ENCODE measurements around the gene PCYT1A.

The PCYT1A gene

DNA sequence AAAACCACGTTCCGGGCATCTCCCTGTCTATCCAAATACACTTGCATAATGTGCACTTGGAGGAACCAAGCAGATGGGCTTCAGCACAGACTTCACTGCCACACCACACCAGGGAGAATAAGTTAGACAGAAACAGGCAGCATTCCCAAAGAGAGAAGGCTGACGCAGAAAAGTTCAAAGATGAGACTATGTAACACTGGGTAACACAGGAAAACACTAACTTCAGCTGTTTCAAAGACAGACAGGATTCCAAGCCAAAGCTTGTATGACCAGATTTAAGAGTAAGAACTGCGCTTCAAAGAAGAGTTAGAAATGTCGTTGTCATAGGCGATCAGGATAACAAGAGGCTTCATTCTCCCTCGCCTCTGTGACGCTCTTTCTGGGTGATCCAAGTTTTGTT, 51.3 kb downstream of the PCYT1A start:
- DNase-seq (ENCODE audit: low read depth): no peak

DNA sequence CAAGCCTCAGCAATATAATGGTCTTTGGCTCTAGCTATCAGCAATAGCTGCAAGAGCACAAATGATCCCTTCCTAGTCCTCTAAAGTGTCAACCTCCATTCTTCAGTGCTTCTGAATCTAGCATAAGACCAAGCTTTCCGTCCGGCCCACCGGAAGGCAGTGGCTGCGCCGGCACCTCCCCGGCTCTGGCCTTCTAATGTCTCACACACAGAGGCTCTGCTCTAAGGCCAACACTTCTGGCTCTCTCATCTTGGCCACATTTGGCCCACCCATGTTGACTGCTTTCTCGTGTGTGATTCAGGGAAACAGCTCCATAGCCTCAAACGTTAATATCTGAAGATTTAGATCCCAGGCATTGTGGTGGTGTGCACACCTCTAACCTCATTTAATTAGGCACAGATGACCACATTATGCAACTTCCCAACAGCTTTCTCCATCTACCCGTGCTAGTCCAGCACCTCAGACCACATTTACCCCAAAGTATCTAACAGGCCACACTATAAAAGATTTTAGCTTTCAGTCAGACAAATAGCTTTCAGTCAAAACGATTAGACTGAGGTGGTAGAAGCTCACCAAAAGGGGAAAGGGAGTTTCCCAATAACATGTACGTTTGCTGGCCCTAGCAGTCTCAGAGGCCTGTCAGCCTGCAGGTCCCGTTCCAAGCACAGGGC, 51.9 kb downstream of the PCYT1A start:
- no peak for DNase-seq (ENCODE audit: low read depth)

GRCh38 chr3:196232882-196233251, 54.7 kb downstream of the PCYT1A start:
- DNase-seq (ENCODE audit: low read depth): no peak

GRCh38 chr3:196232154-196232881, 55.2 kb downstream of the PCYT1A start:
- no peak for DNase-seq (ENCODE audit: low read depth)

- DNase-seq (ENCODE audit: low read depth): no peak
These were observed 59.7 kb downstream of the PCYT1A start for GRCh38 chr3:196227629-196228493.

DNA sequence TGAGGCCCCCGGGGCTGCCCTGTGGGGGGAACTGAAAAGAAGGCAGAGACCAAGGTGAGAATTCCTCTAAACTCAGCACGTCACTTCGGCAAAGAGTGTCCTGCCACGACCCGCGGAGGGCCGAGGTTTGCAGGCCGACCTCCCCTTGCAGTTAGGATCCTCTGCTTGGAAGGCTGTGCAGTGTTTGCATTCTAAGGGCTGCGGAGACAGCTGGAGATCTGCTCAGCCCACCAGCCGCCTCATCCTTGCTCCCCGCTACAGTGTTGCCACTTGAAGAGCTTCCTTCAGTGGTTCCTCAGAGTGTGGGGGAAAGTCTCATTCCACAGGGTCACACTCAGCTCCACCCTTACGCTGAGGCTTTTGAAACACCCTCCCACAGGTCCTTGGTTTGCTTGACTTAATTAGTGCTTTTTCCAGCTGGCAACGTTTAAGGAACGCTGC, 60.4 kb downstream of the PCYT1A start:
- no peak for DNase-seq (ENCODE audit: low read depth)

- no peak for DNase-seq (ENCODE audit: low read depth)
These were observed 61.7 kb downstream of the PCYT1A start for GRCh38 chr3:196225763-196226364.

DNA sequence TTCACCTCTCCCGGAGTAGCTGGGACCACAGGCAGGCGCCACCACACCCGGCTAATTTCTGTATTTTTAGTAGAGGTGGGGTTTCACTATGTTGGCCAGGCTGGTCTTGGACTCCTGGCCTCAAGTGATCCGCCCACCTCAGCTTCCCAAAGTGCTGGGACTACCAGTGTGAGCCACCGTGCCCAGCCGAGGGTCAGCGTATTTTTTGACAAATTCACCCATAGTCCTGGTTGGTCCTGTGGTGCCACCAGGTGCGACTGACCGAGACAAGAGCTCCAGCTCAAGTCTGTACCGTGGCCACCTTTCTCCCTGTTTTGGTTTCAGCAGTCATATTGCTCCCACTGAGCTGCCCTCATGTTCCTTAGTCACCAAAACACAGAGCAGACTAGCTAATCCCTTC, 62.4 kb downstream of the PCYT1A start:
- DNase-seq (ENCODE audit: low read depth): no peak

DNA sequence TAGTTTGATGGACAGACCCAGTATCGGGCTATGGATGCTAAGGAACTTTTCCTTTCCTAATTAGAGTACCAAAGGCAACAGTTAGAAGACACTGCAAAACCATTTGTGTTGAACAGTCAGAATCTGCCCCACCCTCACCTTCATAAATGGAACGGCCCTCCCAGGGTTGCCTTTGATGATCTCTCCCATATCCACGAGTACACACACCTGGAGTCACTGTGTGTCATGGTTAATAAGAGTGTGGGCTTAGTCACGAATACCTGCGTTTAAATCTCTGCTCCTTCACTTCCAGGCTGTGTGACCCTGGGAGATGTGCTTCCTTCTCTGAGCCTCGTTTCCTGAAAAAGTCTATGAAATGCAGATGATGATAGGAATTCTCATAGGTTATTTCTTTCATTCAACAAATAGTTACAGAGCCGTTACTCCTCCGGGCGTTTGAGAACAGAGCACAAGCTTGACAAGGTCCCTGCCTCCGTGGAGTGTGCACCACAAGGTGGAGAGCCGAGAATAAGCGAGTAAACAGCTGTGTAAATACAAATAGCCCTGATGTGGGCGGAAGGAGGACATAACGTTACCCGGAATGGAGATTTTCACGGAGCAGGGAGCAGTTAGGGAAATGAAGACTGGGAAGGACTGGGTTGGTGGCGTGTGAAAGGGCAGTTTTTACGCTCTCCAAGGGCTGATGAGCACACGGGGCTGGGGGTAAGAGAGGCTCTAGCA, 64.5 kb downstream of the PCYT1A start:
- no peak for DNase-seq (ENCODE audit: low read depth)

- DNase-seq (ENCODE audit: low read depth): no peak
These were observed 66.5 kb downstream of the PCYT1A start for GRCh38 chr3:196220991-196221390.

DNA sequence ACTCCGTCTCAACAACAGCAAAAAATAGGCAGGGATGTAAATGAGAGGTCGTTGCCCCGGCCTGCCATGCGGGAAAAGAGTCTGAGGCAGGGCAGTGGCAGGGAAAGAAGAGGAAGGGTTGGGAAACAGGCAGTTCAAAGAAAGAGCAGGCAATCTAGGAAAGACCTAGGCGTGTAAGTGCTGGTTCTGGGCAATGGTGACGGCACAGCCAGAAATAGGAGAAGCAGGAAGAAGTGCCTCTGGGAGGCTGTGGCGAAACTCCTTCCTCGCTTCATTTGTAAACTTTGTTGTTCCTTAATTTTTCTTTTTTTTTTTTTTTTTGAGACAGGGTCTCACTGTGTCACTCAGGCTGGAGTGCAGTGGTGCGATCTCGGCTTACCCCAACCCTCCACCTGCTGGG, 66.9 kb downstream of the PCYT1A start:
- DNase-seq (ENCODE audit: low read depth): no peak

GRCh38 chr3:196219970-196220311, 67.6 kb downstream of the PCYT1A start:
- DNase-seq (ENCODE audit: low read depth): no peak

- DNase-seq (ENCODE audit: low read depth): peak; percentile 24
These were observed 68.1 kb downstream of the PCYT1A start for GRCh38 chr3:196219194-196219969.

DNA sequence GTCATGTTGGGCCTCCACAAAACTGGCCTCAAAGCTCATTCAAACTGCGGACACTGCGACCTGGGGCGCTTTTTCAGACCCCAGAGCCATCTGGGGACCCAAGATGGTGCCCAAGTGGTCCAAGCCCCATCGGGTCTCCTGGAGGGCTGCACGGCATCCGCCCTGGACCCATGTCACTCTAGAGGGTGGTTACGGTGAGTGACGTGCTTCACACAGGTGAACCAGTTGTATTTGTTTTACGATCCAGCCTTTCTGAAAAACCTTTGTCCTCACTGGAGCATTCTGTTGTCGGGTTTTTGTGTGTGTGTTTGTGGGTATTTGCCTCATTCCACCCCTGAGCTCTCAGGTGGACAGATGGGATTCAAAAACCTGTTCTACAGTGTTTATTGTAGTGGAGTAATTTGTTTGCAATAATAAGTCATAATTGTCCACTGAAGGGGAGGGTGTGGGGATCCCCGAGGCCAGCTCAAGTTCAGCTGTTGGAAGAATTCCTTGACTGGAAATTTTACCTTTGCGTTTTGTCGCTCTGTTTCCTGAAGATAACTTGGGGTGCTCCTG, 69.3 kb downstream of the PCYT1A start:
- DNase-seq (ENCODE audit: low read depth): no peak

GRCh38 chr3:196217307-196218154, 70.0 kb downstream of the PCYT1A start:
- no peak for DNase-seq (ENCODE audit: low read depth)

DNA sequence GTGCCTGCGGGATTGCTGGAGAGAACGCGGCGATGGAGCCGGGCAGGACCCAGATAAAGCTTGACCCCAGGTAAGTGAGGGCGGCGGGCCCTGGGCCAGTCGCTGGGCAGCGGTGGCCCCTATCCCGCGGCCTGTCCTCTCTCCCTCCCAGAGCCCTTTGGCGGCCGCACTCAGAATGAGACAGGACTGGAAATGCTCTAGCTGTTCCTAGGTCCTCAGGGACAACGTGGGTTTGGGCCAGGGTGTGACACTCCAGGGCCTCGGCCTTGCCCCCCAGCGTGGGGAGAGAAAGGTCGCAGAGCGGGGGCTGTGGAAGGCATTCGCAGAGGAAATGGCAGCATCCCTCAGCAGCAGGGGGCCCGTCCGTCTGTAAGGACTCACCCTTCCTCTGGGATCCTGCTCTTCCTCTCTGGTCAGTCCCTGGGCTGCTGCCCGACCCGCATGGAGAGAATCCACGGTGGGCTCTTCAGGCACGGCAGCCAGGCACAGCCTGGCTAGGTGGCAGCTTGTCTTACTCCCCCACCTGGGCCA, 70.8 kb downstream of the PCYT1A start:
- DNase-seq (ENCODE audit: low read depth): no peak

DNA sequence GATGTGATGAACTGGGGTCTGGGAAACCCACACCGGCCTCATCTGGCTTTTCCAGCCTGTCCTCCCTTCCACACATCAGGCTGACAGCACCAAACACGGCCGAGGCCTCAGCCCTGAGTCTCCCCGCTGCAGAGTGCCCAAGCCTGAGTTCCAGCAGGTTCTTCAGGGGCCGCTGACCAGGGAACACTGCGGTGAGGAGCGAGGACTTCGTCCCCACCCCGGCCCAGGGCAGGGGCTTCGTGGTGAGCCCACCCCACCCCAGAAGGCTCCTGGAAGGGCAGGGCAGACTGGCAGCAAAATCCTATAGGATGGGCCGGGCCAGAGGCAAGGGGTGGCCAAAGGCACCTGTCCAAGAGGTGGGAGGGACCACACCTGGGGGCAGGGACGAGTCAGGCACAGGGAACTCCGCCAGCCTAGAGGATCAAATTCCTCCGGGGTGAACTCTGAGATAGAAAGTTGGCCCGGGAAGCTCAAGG, 71.4 kb downstream of the PCYT1A start, which contains the start of gene SLC51A:
TSS of gene SLC51A (plus strand) at position 446 of the 476 bp plus-strand sequence. CDS start 179 bp downstream, outside the sequence.
- no peak for DNase-seq (ENCODE audit: low read depth)

GRCh38 chr3:196215493-196216020, 72.0 kb downstream of the PCYT1A start:
- DNase-seq (ENCODE audit: low read depth): no peak
